Right cardiac atrium (tissue), 5 donors: ENCODE measurements around the gene MCTP2. TPM values are rescaled to one million over a fixed set of nuclear protein-coding genes. Genes with fewer than 3 reads are reported as not detected.

ENCODE experiments used
- ATAC-seq, 2 donors: fragments of 200-7000 bp; cut with Tn5 transposase; one replicate each; pipeline versions ENCODE4 v1.8.0 to v1.9.1; 2020; ENCODE audit warnings: moderate library complexity in 2 of 2, mild to moderate bottlenecking in 1 of 2
- DNase-seq, 3 donors: peaks; one replicate each; pipeline ENCODE4 v3.0.0-alpha.2; 2020
- H3K27ac ChIP-seq: one replicate; pipeline ENCODE4 v1.5.1; 2013; ENCODE audit warnings: mild to moderate bottlenecking, low read length, control low read depth, moderate library complexity
- H3K27me3 ChIP-seq: one replicate; pipeline ENCODE4 v1.6.1; 2013; ENCODE audit not compliant: control insufficient read depth, insufficient read depth
- H3K4me1 ChIP-seq: one replicate; pipeline ENCODE4 v1.6.1; 2013; ENCODE audit warnings: low read length; ENCODE audit not compliant: control insufficient read depth, insufficient read depth
- H3K4me3 ChIP-seq: one replicate; pipeline ENCODE4 v1.5.1; 2013; ENCODE audit warnings: low read length, control low read depth
- H3K9me3 ChIP-seq: one replicate; pipeline ENCODE4 v1.6.1; 2013; ENCODE audit warnings: low read length; ENCODE audit not compliant: control insufficient read depth
- WGBS: extraction: QIAGEN DNeasy Blood & Tissue Kit; methylation state at CpG from one replicate; pipeline ENCODE4 v1.1.7; 2013; 5-methylcytosine and 5-hydroxymethylcytosine counted together
- intact Hi-C, 4 donors: fragments of 100-400 bp; cut with DNase I; formaldehyde crosslinking; loops; one replicate each; pipeline versions ENCODE4 v1.11.0 to v1.14.0; 2022 to 2023
- polyA plus RNA-seq: library from polyadenylated mRNA; stranded (reverse); fragments of 200-250 nt; gene quantifications from one replicate; pipeline ENCODE4 v1.2.3, GENCODE V29; 2013
- total RNA-seq, 4 donors: library from RNA; stranded (reverse); fragmentation: NEBNext Ultra II Directional; extraction: Animal tissue kit (Norgen Biotek cat#: 25700); gene quantifications; one replicate each; pipeline ENCODE4 v1.2.1, GENCODE V29; 2021
- donor health status: healthy with polysubstance abuse.
- donor health status: DM: no; HTN: yes; CAD: no.
- donor health status: DM: no; HTN: no; CAD: no.
- donor health status: DM: no; HTN: yes; CAD: no; lungs with severe emphysema.
- donor health status: DM: yes; HTN: yes; CAD: no.

MCTP2 gene
- total and polyA plus RNA-seq, 5 donors, result 0.11 to 1.2 (median 0.72) TPM

DNA sequence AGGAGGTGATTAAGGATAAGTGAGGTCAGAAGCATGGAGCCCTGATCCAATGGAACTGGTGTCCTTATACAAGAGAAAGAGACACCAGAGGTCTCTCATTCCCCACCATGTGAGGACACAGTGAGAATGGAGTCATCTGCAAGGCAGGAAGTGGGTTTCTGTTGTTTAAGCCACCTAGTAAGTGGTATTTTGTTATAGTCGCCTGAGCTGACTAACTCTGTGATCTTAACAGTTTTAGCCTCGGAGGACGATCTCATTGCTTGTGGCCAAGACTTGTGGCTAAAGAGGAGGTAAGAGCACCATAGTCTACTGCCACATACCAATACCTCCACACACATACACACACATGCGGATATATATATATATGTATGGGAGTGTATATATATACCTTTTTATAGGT is 73.8 kb downstream of the MCTP2 start:
- ATAC-seq (no peak), DNase-seq (no peak)
- Histone ChIP-seq H3K27ac (no peak overlapping the region), H3K4me3 (no peak overlapping the region), H3K4me1 (no peaks in the 10 kb centered on the region), H3K9me3 (no peaks in the 10 kb centered on the region), H3K27me3 (no peaks in the 10 kb centered on the region)
- 86% methylated on average over 4 of the region's 4 CpGs for WGBS
- intact Hi-C loops, result no loop called here

DNA sequence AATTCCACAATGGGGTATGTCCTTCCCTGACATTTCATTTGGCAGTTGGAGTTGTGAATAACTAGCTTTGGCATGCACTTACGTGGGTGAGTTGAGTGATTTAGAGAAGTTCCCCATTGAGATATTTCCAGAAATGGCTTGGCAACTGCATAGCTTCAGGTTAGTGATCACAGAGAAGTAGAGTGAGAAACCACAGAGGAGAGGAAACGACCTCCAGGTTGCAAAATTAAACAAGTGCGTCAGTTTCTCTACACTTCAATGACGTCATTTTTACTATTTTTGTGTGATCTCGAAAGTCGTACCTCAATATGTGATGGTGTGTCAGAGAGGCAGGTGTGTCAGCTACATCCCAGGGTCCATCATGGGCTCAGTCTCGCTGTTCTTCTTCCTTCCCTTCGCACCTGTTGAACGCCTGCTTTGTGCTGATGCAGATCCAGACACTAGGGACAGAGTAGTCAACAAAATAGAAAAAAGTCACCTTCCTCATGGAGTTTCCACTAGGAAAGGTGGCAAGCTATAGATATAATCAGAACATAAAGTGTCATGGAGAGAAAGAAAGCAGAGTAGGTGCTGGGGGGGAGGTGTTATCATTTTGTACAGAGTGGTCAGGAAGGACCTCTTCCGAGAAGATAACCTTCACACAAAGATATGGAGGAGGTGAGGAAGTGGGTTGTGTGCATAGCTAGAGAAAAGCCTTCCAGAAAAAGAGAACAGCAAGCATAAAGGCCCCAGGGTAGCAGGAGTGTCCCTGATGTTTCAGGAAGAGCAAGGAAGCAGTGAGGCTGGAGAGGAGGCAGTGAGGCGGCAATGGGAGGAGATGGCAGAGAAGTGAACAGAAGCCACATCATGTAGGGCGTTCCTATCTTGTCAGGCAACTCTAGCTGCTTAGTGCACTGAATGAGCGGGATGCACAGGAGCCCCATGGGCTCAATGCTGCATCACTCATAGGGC is 75.6 kb downstream of the MCTP2 start:
- Histone ChIP-seq H3K4me1 (no peaks in the 10 kb centered on the region), H3K27ac (no peak overlapping the region), H3K27me3 (no peaks in the 10 kb centered on the region), H3K9me3 (no peaks in the 10 kb centered on the region), H3K4me3 (no peak overlapping the region)
- intact Hi-C loops, result no loop called here
- DNase-seq, result no peak
- ATAC-seq, result no peak
- WGBS, result 59% methylated on average over 13 of the region's 13 CpGs

DNA sequence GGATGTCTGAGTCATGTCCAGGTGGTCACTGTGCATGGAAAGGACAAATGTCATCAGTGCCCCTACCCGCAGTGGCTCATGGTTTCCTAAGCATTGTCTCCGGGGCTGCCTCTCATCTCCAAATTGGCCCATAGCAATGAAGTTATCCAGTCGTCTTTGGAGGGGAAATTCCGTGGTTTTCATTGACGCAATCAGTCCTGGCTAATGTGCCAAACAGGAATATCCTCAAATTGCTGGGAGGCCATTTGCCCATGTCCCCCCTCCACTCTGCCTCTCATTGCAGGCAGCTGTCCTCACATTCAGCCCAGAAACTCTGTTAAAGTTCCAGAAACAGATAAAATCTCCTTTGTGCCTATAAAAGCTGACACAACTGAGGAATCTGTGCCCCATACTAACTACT is 81.6 kb downstream of the MCTP2 start:
- Histone ChIP-seq H3K9me3 (peaks cover 3% of the 10 kb centered on the region), H3K27me3 (no peaks in the 10 kb centered on the region), H3K4me3 (no peak overlapping the region), H3K4me1 (no peaks in the 10 kb centered on the region), H3K27ac (no peak overlapping the region)
- no peak for ATAC-seq
- 75% methylated on average over 5 of the region's 5 CpGs for WGBS
- no peak for DNase-seq
- intact Hi-C loops, result no loop called here

DNA sequence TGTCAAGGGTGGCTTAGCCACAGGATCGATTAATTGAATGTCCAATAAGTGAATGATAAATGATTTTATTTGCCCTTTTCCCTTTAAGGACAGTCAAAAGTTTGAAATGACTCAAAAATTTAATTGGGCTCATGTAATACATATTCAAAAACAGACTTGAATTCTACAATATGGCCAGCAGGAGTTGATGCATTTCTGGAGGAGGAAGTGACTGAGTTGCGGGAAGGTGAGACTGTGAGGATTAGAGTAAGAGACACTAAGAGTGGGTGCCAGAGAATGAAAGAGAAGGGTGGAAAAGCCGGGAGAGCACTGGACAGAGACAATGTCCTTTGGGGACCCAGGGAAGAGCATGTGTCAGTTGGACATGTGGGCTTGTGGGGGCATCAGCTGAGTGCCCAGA is 83.3 kb downstream of the MCTP2 start:
- no peak for ATAC-seq
- intact Hi-C loops, result no loop called here

DNA sequence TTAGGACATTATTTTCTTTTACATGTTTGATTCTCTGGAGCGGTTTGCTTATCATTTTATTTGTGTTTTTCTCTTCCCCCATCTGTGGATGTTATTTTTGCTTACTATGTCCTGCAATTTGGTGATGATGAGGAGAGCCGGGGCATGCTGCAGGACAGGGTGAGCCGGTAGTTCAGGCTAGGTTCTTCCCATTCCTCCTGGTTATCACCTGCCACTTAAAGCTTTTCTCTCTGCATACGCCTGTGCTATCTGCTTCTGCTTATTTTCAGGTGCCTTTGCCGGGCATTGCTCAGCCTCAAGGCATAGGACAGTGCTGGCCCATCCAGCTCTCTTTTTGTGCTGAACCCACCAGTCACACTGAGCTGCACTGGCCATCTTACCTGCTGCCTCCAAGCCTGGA is 85.8 kb downstream of the MCTP2 start:
- no peaks in the 10 kb centered on the region for H3K4me1 ChIP-seq
- no peak overlapping the region for H3K27ac ChIP-seq
- ATAC-seq, result no peak
- no peaks in the 10 kb centered on the region for H3K27me3 ChIP-seq
- no peak overlapping the region for H3K4me3 ChIP-seq
- DNase-seq, result no peak
- 80% methylated on average over 5 of the region's 5 CpGs for WGBS
- intact Hi-C loops, result no loop called here
- peaks cover 3% of the 10 kb centered on the region for H3K9me3 ChIP-seq

More for the DNA sequence above, 83.3 kb downstream of the MCTP2 start:
- Histone ChIP-seq H3K27me3 (no peaks in the 10 kb centered on the region), H3K9me3 (peaks cover 3% of the 10 kb centered on the region), H3K4me3 (no peak overlapping the region), H3K27ac (no peak overlapping the region), H3K4me1 (no peaks in the 10 kb centered on the region)
- WGBS, result 82% methylated on average over 3 of the region's 3 CpGs
- DNase-seq, result no peak

DNA sequence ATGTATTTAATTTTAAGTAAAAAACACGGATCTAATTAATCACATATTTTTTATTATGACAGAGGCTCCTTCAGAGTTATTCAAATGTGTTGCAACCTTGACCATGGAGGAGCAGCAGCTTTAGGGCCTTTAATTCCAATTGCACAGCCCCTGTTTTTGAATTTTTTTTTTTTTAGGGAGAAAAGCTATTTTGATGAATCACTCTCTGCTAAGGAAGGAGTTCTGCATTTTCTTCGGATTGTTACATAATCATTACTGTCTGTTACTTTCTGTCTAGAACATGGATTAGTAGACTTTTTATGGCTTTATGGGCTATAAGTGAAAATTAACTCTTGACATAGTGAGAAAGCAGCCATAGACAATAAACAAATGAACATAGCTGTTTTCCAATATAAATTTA is 90.8 kb downstream of the MCTP2 start:
- ATAC-seq (no peak), DNase-seq (no peak)

DNA sequence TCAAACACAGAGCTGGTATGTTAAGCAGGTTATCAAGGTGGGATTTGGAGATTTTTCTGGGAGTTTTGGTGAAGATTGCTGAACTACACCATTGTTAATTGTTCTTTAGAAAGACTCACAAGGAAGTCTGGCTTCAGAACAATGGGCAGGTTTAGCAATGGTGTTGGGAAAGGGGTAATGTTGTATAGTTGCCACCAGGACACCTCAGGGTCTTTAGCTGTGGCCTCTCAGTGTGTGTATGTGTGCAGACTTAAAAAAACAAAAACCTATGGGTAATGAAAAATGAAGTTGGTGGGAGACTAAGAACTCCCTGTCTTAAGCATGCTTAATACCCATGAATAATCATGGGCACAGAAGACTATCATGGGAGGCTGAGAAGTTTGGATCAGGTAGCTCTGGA is 91.7 kb downstream of the MCTP2 start:
- no peaks in the 10 kb centered on the region for H3K9me3 ChIP-seq
- no peak overlapping the region for H3K27ac ChIP-seq
- intact Hi-C loops, result loop anchor here in 1 of 4 donors (5.0 kb wide), 1 partner anchor 161 kb away; no protein-coding TSS in a partner anchor
- H3K4me1 ChIP-seq, result no peaks in the 10 kb centered on the region
- no peak for ATAC-seq
- no peak overlapping the region for H3K4me3 ChIP-seq
- DNase-seq, result no peak
- no peaks in the 10 kb centered on the region for H3K27me3 ChIP-seq

More for the DNA sequence above, 90.8 kb downstream of the MCTP2 start:
- peaks cover 3% of the 10 kb centered on the region for H3K9me3 ChIP-seq
- WGBS, result 73% methylated on average over 2 of the region's 2 CpGs
- intact Hi-C loops, result loop anchor here in 1 of 4 donors (5.0 kb wide), 1 partner anchor 160 kb away; no protein-coding TSS in a partner anchor
- no peak overlapping the region for H3K4me3 ChIP-seq
- no peak overlapping the region for H3K27ac ChIP-seq
- no peaks in the 10 kb centered on the region for H3K4me1 ChIP-seq
- no peaks in the 10 kb centered on the region for H3K27me3 ChIP-seq

DNA sequence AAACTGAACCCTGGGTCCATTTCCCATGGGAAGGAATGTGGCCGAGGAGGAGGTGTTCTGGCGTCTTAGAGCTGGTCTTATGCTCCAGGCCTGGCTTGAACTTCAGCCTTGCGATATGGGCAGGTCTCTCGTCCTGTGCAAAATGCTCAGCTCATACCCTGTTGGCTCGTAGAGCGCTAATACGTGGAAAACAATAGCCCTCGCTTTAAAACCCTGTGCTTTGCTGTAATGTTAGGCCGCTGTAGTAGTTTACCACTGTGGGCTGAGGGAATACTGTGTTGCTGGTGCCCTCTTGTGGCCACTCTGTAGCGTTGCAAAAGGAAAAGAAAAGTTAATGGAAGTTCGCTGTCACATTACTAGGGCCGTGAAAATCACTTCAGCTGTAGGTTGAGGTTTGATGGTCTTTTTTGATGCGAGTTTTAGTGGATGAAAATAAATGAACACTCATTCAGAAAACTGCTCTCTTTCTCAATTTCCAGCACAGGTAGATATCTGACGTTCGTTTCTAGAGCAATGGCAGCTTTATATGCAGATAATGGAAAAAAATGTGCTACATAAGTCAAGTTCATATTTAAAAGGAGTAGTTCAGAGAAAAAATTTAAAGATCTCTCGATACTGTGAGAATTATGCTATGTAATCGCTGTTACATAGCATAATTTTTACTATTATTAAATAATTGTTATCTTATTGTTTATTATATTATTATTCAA is 92.9 kb downstream of the MCTP2 start:
- ATAC-seq (peak; percentile 84 to 90), DNase-seq (peak in 2 of 3 donors; percentile 18 to 37)
- no peaks in the 10 kb centered on the region for H3K27me3 ChIP-seq
- WGBS, result 22% methylated on average over 17 of the region's 17 CpGs
- H3K27ac ChIP-seq, result no peak overlapping the region
- intact Hi-C loops, result loop anchor here in 3 of 4 donors (2.0 to 5.0 kb wide), 2 partner anchors 159 to 162 kb away; no protein-coding TSS in a partner anchor
- H3K4me1 ChIP-seq, result no peaks in the 10 kb centered on the region
- no peaks in the 10 kb centered on the region for H3K9me3 ChIP-seq
- no peak overlapping the region for H3K4me3 ChIP-seq

DNA sequence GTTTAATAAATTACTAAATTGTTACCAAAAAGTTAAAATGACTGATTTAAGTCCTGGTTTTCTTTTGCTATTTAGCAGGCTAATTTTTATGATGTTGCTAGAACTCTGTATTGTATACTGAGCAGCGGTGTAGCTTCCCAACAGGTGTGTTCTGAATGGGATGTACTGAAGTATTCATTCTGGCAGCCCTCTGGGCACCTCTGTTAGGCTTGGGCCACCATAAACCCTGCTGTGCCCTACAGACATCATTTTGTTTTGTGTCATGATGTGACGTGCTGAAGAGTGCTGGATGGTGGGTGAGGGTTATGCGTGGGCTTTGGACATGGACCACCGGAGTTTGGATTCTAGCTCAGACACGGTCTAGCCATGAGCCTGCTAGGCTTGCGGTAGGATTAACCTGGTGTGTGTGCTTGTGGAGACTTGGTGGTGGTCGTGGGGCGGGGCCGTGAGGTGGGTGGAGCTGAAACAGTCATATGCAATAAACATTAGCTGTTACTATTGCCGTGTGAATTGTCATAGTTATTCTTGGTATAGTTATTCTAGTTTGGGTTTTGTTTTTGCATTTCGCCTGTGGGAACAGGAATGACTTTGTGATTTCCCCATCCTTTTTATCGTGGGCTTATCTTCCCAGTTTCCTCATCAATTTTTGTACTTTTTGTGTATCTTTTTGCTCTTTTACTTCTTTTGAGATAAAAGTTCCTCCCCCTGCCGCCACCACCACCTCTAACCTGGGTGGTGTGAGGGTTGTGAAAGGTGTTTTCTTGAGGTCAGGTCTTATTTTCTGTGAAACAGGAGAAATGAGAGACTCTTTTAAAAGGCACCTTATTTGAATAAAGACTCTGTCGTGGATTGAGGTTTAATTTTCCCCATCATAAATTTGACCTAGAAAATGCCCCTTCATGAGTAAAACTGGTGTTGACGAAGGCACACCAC is 93.7 kb downstream of the MCTP2 start:
- 78% methylated on average over 15 of the region's 15 CpGs for WGBS
- peak in 1 of 3 donors; percentile 20 for DNase-seq
- Histone ChIP-seq H3K27ac (no peak overlapping the region), H3K27me3 (no peaks in the 10 kb centered on the region), H3K4me1 (no peaks in the 10 kb centered on the region), H3K9me3 (no peaks in the 10 kb centered on the region), H3K4me3 (no peak overlapping the region)
- ATAC-seq, result peak; percentile 31 to 53
- intact Hi-C loops, result loop anchor here in 3 of 4 donors (2.0 to 5.0 kb wide), 2 partner anchors 160 to 163 kb away; no protein-coding TSS in a partner anchor

DNA sequence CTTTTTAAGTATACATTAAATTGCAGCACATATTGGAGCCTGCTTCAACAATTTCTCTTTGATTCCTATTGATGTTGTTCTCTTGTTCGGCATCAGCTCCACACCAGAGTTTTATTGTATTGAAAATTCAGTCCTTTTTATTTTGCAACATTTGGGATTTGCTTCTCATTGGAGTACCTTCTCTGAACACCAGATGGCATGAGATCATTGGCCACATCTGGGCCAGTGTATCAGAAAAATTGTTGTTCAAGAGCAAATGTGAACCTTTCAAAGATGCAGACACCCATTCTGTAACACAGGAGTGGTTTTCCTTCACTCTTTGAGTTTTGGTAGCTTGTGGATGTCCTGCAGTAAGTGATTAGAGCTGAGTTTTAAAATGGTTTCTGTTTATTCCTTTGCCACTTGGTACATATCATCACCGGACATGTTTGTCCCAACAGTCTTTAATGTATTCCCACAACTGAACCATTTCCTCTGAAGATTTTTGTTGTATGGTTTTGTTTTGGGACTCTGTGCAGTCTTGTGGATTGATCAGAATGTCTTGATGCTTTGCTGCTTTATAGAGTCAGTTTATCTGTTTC is 96.1 kb downstream of the MCTP2 start:
- Histone ChIP-seq H3K4me1 (no peaks in the 10 kb centered on the region), H3K4me3 (no peak overlapping the region), H3K27me3 (no peaks in the 10 kb centered on the region), H3K9me3 (no peaks in the 10 kb centered on the region), H3K27ac (no peak overlapping the region)
- intact Hi-C loops, result no loop called here
- ATAC-seq, result no peak
- DNase-seq, result no peak
- 71% methylated on average over 2 of the region's 2 CpGs for WGBS
